GM12801 (cell line): Measurements from ENCODE around the gene ALDH1L2.

ENCODE experiments used
- TF ChIP-seq, protein P1 (sequence below): IDR thresholded peaks from one replicate; pipeline ENCODE4 v1.5.1; 2011; ENCODE audit warnings: control low read depth; ENCODE audit not compliant: insufficient read length; ENCODE audit errors: extremely low read depth

Gene ALDH1L2

DNA sequence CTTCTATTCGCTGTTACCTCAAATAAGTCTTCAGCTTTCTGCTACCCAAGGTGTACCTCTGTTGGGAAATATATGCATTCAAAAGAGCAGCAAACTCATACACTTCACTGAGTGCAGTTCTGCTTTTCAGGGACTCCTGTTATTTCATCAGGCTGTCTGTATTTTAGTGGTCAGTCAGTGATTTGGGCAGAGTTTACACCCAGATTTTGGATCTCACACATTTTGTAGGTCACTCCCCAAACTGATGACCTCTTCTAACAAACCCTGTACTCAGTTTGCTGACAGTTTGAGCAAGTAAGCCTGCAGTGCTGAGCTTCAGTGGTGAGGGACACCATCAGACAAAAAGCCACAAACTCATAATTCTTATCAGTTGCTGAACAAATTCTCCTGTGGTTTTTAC is 15.1 kb upstream of the ALDH1L2 start:
- TF ChIP-seq, protein P1, sequence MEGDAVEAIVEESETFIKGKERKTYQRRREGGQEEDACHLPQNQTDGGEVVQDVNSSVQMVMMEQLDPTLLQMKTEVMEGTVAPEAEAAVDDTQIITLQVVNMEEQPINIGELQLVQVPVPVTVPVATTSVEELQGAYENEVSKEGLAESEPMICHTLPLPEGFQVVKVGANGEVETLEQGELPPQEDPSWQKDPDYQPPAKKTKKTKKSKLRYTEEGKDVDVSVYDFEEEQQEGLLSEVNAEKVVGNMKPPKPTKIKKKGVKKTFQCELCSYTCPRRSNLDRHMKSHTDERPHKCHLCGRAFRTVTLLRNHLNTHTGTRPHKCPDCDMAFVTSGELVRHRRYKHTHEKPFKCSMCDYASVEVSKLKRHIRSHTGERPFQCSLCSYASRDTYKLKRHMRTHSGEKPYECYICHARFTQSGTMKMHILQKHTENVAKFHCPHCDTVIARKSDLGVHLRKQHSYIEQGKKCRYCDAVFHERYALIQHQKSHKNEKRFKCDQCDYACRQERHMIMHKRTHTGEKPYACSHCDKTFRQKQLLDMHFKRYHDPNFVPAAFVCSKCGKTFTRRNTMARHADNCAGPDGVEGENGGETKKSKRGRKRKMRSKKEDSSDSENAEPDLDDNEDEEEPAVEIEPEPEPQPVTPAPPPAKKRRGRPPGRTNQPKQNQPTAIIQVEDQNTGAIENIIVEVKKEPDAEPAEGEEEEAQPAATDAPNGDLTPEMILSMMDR, result no peak

DNA sequence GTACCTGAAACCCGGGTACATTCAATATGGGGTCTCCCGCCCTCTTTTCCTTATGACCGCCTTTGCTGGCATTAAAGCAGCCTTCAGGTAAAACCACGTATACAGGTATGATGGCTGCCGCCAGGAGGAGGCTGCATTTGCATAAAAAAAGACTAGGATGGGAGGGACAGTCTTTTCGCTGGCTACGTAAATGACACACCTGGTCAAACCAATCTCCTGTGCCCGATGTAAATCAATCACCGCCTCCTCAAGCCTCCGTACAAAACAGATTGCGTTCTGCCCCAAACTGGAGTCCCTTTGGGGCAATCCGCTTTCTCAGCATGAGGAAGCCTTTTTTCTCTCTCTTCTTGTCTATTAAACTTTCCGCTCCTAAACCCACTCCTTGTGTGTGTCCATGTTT is 8.1 kb upstream of the ALDH1L2 start:
- TF ChIP-seq, protein P1, result no peak

DNA sequence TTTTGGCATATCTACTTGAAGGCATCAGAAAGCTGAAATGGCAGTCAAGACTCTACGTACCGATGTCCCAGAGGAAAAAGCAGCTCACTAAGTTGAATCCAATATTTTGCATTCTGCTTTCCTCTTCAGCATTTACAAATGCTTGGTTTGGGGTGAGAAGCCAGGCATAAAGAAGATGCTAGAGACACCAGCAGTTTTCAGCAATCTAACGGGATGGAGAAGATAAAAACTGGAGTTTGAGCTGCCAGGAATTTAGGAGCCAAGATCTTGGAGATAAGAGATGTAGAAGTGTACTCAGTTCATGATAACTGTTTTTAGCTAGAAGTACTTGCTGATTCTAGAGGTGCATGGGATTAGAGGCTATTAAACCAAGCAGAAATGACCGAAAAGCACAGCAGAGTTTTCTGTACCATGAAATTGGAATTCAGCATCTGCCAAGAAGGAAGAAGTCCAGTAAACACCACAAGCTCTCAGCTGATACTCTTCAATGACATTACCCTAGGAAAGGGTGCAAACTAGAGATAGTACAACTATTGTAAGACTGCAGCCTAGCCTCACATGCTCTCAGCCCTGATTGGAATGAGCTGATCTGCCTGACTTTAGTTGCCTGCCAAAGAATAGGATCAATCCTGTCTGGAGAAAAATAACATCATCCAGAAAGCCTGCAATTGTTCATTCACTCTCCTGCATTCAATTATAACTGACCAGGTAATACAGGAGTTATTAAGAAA is 7.4 kb upstream of the ALDH1L2 start:
- TF ChIP-seq, protein P1, result no peak

DNA sequence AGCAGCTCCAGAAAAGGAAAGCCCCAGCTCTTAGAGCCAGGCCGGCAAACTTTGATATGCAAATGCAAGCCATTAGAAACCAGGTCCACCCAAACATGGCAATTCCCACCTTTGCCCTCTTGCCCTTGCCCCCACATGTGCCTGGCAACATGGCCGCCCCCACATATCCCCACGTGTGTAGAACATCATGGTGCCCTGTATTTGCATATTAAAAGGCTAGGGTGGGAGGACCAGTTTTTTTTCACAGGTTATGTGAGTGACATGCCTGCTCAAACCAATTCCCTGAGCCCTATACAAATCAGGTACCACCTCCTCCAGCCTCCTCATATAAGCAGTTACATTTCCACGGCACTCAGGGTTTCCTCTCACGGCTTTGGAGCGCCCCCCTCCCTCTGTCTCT is 6.1 kb upstream of the ALDH1L2 start:
- TF ChIP-seq, protein P1, result no peak

DNA sequence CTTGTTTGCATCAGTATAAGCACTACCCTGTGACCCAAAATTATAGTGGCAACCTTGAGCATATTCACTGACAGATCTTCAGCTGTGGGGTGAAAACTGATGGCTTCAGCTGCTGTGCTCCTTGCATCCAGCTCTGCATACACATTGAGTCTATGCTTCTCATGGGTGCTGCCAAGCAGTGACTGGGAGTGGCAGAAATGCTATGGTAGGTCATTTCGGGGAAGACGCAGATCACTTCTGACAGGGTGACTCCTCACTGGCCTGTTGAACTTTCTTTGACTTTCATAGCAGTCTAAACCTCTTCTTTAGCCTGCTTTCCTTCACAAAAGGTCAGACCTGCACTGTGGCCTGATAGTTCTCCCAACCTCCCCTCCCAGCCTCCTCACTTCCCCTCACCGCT is 5.6 kb upstream of the ALDH1L2 start:
- TF ChIP-seq, protein P1, result no peak

DNA sequence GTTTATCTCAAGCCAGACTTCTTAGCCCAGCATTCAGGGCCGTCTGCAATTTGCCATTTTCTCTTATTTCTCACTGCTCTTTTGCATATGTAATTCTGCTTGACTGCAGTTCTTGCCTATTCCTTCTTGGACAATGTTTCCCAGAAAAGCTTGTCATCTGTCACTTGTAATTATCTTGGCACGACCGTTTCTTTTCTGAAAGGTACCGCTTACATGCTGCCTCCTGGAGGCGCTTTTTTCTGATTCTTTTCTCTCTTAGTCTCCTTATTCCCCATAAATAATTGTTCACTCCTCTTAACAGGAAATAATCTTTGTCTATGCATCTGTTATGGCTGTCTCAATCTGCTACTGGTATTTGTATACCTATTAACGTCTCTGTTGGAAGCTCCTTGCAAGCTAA is 1.2 kb upstream of the ALDH1L2 start:
- TF ChIP-seq, protein P1, result no peak

DNA sequence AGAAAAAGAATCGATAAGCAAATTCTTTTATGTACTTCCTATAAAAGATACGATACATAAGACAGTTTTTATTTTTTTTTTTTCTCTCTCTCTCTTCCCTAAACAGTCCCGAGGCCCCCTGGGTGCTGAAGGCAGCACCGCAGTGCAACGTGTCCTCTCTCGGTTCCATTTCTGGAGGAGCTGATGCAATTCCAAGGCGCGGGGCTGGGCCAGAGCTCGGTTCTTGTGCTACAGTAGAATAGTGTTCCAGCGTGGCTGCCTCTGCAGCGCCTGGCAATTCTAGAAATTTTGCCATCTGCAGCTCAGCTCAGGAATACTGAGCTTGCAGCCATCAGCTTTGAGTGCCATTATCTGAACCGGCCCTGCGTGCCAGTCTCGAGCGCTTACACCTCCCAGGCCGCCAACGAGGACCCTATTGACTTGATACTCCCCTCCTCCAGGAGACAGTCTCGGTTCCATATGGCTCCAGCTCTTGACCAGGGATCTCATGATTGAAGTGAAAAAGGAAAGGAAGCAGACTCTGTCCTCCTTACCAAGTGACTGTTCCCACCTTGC is 630 bp downstream of the ALDH1L2 start:
- TF ChIP-seq, protein P1, result no peak
